Transverse colon (tissue), 4 donors: ENCODE data around the gene DBX1. TPM values are rescaled to one million over a fixed set of nuclear protein-coding genes. Genes with fewer than 3 reads are reported as not detected.

Experiments
- DNase-seq: peaks from one replicate; pipeline ENCODE4 v3.0.0-alpha.2; 2019
- H3K27ac ChIP-seq, 4 donors: fragments of 200-600 bp; sonication (generic); 2 replicates each; pipeline ENCODE4 v1.5.1; 2016 to 2018; ENCODE audit warnings: inconsistent platforms in 4 of 4
- H3K27me3 ChIP-seq: fragments of 200-600 bp; sonication (generic); 2 replicates; pipeline ENCODE4 v1.5.1; 2017; ENCODE audit warnings: inconsistent platforms
- H3K36me3 ChIP-seq, 4 donors: fragments of 200-600 bp; sonication (generic); 2 replicates each; pipeline ENCODE4 v1.5.1; 2017 to 2019; ENCODE audit warnings: inconsistent platforms in 4 of 4
- H3K4me1 ChIP-seq, 4 donors: fragments of 200-600 bp; sonication (generic); 2 replicates each; pipeline ENCODE4 v1.5.1; 2017 to 2020; ENCODE audit warnings: inconsistent platforms in 4 of 4
- H3K4me3 ChIP-seq, 4 donors: fragments of 200-600 bp; sonication (generic); 1 replicate in 1 of 4; 2 replicates in 3 of 4; pipeline versions ENCODE4 v1.5.1 to v1.6.1; 2017 to 2019; ENCODE audit warnings: inconsistent platforms in 4 of 4
- H3K9me3 ChIP-seq, 2 donors: fragments of 200-600 bp; sonication (generic); 2 replicates each; pipeline ENCODE4 v1.5.1; 2017 to 2019; ENCODE audit warnings: inconsistent platforms in 2 of 2
- CTCF ChIP-seq, 5 experiments: fragments of 200-600 bp in 3 of 5; fragments of 450-650 bp in 2 of 5; sonication (generic) in 3 of 5; IDR thresholded peaks; 1 replicate in 2 of 5; 2 replicates in 3 of 5; pipeline ENCODE4 v1.5.1; 2016 to 2017; ENCODE audit warnings: antibody characterized with exemption in 5 of 5, inconsistent platforms in 3 of 5, mild to moderate bottlenecking in 2 of 5, moderate library complexity in 1 of 5
- EP300 ChIP-seq: sonication (generic); formaldehyde crosslinking; IDR thresholded peaks from one replicate; pipeline ENCODE4 v1.6.1; 2017; ENCODE audit warnings: antibody characterized with exemption, low read depth
- POLR2A ChIP-seq: fragments of 450-650 bp; IDR thresholded peaks from one replicate; pipeline ENCODE4 v1.6.1; 2016; ENCODE audit warnings: antibody characterized with exemption, mild to moderate bottlenecking, moderate library complexity
- POLR2AphosphoS5 ChIP-seq, 3 donors: sonication (generic); formaldehyde crosslinking; IDR thresholded peaks; one replicate each; pipeline ENCODE4 v1.6.1; 2016; ENCODE audit warnings: antibody characterized with exemption in 3 of 3
- WGBS, 2 donors: methylation state at CpG; one replicate each; pipeline ENCODE4 v1.1.5; 2018; ENCODE audit warnings: low coverage in 1 of 2; 5-methylcytosine and 5-hydroxymethylcytosine counted together
- in situ Hi-C, 4 donors: fragments of 200-750 bp; cut with MboI; loops; one replicate each; pipeline versions ENCODE4 v1.15.0 to v1.15.1; 2017; ENCODE audit warnings: low sequenced_read_pairs in 3 of 4, low pct_ligation_motif_present in 1 of 4, low pct_unique_long_range_greater_than_20kb in 1 of 4
- intact Hi-C: fragments of 100-400 bp; cut with DNase I; formaldehyde crosslinking; loops from one replicate; pipeline ENCODE4 v1.15.1; 2023; ENCODE audit warnings: low total_unique reads
- total RNA-seq, 4 donors: library from RNA; depleted of rRNA; stranded (reverse); fragments of >200 nt; gene quantifications; one replicate each; pipeline ENCODE4 v1.1.0, GENCODE V29; 2016

Gene DBX1
- total RNA-seq, 4 donors from 2014 or later = not detected

- TF ChIP-seq EP300 (no peak), POLR2A (no peak), CTCF (IDR thresholded peaks at IDR 0.05) (no peak), POLR2AphosphoS5 (IDR thresholded peaks at IDR 0.05) (no peak)
- WGBS, 2 donors = 64% methylated on average over 6 of the region's 6 CpGs; no CpG with 5 or more reads in 1 of the 2 donors
- in situ Hi-C loops (loop anchor here (5.0 to 25.0 kb wide), 6 partner anchors 161 to 486 kb away; no protein-coding TSS in a partner anchor), intact Hi-C loops (no loop called here)
- Histone ChIP-seq H3K4me3 (no peak overlapping the region), H3K36me3 (no peaks in the 10 kb centered on the region), H3K27ac (no peak overlapping the region), H3K9me3 (no peaks in the 10 kb centered on the region), H3K27me3 (no peaks in the 10 kb centered on the region), H3K4me1 (peaks cover 0 to 10% (median 0%) of the 10 kb centered on the region in 4 donors)
- no peak for DNase-seq
Measured at GRCh38 chr11:20125927-20126326, 34.3 kb downstream of the DBX1 start.

GRCh38 chr11:20122131-20122530, 38.1 kb downstream of the DBX1 start:
- intact Hi-C loops (no loop called here), in situ Hi-C loops (loop anchor here (10.0 to 25.0 kb wide), 4 partner anchors 157 to 233 kb away; no protein-coding TSS in a partner anchor)
- Histone ChIP-seq H3K4me1 (no peaks in the 10 kb centered on the region), H3K4me3 (no peak overlapping the region), H3K27me3 (no peaks in the 10 kb centered on the region), H3K36me3 (peaks cover 0 to 6% (median 0%) of the 10 kb centered on the region in 4 donors), H3K27ac (no peak overlapping the region), H3K9me3 (no peaks in the 10 kb centered on the region)
- WGBS, 2 donors = 71 to 78% methylated on average over 3 of the region's 3 CpGs
- TF ChIP-seq POLR2AphosphoS5 (IDR thresholded peaks at IDR 0.05) (no peak), POLR2A (no peak), CTCF (IDR thresholded peaks at IDR 0.05) (no peak), EP300 (no peak)
- DNase-seq = no peak

GRCh38 chr11:20120134-20120925, 39.9 kb downstream of the DBX1 start:
- TF ChIP-seq CTCF (IDR thresholded peaks at IDR 0.05) (no peak), POLR2AphosphoS5 (IDR thresholded peaks at IDR 0.05) (no peak), EP300 (no peak), POLR2A (no peak)
- WGBS, 2 donors = 87 to 92% methylated on average over 6 to 7 of the region's 7 CpGs
- Histone ChIP-seq H3K27me3 (no peaks in the 10 kb centered on the region), H3K9me3 (no peaks in the 10 kb centered on the region), H3K27ac (no peak overlapping the region), H3K4me3 (no peak overlapping the region), H3K4me1 (no peaks in the 10 kb centered on the region), H3K36me3 (peaks cover 0 to 6% (median 0%) of the 10 kb centered on the region in 4 donors)
- in situ Hi-C loops (loop anchor here (10.0 to 25.0 kb wide), 4 partner anchors 156 to 234 kb away; no protein-coding TSS in a partner anchor), intact Hi-C loops (no loop called here)
- DNase-seq = no peak

- H3K9me3 ChIP-seq = no peaks in the 10 kb centered on the region
- no peak overlapping the region for H3K27ac ChIP-seq
- no peaks in the 10 kb centered on the region for H3K4me1 ChIP-seq
- no peak for DNase-seq
- in situ Hi-C loops = loop anchor here in 1 of 4 donors (25.0 kb wide), 1 partner anchor 157 kb away; no protein-coding TSS in a partner anchor
- 84 to 86% methylated on average over 11 to 12 of the region's 12 CpGs for WGBS, 2 donors
- TF ChIP-seq POLR2A (no peak), POLR2AphosphoS5 (IDR thresholded peaks at IDR 0.05) (no peak), EP300 (no peak), CTCF (IDR thresholded peaks at IDR 0.05) (no peak)
- intact Hi-C loops = no loop called here
- H3K4me3 ChIP-seq = no peak overlapping the region
- no peaks in the 10 kb centered on the region for H3K27me3 ChIP-seq
- peaks cover 0 to 6% (median 0%) of the 10 kb centered on the region in 4 donors for H3K36me3 ChIP-seq
Measured at GRCh38 chr11:20119315-20119714, 41.0 kb downstream of the DBX1 start.
